Measurements from ENCODE around the gene LRRC8B. TPM values are rescaled to one million over a fixed set of nuclear protein-coding genes. Genes with fewer than 3 reads are reported as not detected.

The LRRC8B gene
- total RNA-seq, 4 donors from 2014 or later: 27.1 to 48.0 (median 35.1) TPM

GRCh38 chr1:89573410-89573809 is 48.8 kb downstream of the LRRC8B start:
- Histone ChIP-seq H3K27ac (peak overlapping the region in 2 of 4 donors; percentile 38 to 65), H3K4me1 (peaks cover 0 to 13% (median 0%) of the 10 kb centered on the region in 4 donors), H3K36me3 (peaks cover 0 to 23% (median 0%) of the 10 kb centered on the region in 3 donors), H3K27me3 (no peaks in the 10 kb centered on the region), H3K4me3 (no peak overlapping the region), H3K9me3 (no peaks in the 10 kb centered on the region)
- no peak for TF ChIP-seq POLR2A (IDR thresholded peaks at IDR 0.05)
- no peak for TF ChIP-seq EP300 (IDR thresholded peaks at IDR 0.05)
- TF ChIP-seq, protein P1, sequence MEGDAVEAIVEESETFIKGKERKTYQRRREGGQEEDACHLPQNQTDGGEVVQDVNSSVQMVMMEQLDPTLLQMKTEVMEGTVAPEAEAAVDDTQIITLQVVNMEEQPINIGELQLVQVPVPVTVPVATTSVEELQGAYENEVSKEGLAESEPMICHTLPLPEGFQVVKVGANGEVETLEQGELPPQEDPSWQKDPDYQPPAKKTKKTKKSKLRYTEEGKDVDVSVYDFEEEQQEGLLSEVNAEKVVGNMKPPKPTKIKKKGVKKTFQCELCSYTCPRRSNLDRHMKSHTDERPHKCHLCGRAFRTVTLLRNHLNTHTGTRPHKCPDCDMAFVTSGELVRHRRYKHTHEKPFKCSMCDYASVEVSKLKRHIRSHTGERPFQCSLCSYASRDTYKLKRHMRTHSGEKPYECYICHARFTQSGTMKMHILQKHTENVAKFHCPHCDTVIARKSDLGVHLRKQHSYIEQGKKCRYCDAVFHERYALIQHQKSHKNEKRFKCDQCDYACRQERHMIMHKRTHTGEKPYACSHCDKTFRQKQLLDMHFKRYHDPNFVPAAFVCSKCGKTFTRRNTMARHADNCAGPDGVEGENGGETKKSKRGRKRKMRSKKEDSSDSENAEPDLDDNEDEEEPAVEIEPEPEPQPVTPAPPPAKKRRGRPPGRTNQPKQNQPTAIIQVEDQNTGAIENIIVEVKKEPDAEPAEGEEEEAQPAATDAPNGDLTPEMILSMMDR (IDR thresholded peaks at IDR 0.05): no peak
- no peak for DNase-seq (ENCODE audit: low spot score in 2 of 2)

- Histone ChIP-seq H3K4me1 (peaks cover 0 to 9% (median 0%) of the 10 kb centered on the region in 4 donors), H3K27me3 (no peaks in the 10 kb centered on the region), H3K36me3 (peaks cover 0 to 19% (median 0%) of the 10 kb centered on the region in 3 donors), H3K27ac (peak overlapping the region in 1 of 4 donors; percentile 8), H3K4me3 (no peak overlapping the region), H3K9me3 (no peaks in the 10 kb centered on the region)
- DNase-seq (ENCODE audit: low spot score in 2 of 2): no peak
- no peak for TF ChIP-seq EP300 (IDR thresholded peaks at IDR 0.05)
- TF ChIP-seq, protein P1 (IDR thresholded peaks at IDR 0.05): no peak
- TF ChIP-seq POLR2A (IDR thresholded peaks at IDR 0.05): no peak
- 68 to 95% methylated on average over 4 of the region's 4 CpGs for WGBS, 2 donors
Observed at GRCh38 chr1:89574621-89575020, 50.0 kb downstream of the LRRC8B start.

GRCh38 chr1:89575207-89575606 is 50.6 kb downstream of the LRRC8B start:
- H3K9me3 ChIP-seq: no peaks in the 10 kb centered on the region
- no peak overlapping the region for H3K4me3 ChIP-seq
- peaks cover 0 to 9% (median 0%) of the 10 kb centered on the region in 4 donors for H3K4me1 ChIP-seq
- TF ChIP-seq EP300 (IDR thresholded peaks at IDR 0.05): no peak
- TF ChIP-seq POLR2A (IDR thresholded peaks at IDR 0.05): no peak
- TF ChIP-seq, protein P1 (IDR thresholded peaks at IDR 0.05): no peak
- DNase-seq (ENCODE audit: low spot score in 2 of 2): no peak
- no peaks in the 10 kb centered on the region for H3K27me3 ChIP-seq
- H3K36me3 ChIP-seq: peaks cover 0 to 16% (median 0%) of the 10 kb centered on the region in 3 donors
- 80 to 82% methylated on average over 1 of the region's 1 CpG for WGBS, 2 donors
- H3K27ac ChIP-seq: peak overlapping the region in 1 of 4 donors; percentile 8

- Histone ChIP-seq H3K27me3 (no peaks in the 10 kb centered on the region), H3K4me3 (no peak overlapping the region), H3K27ac (no peak overlapping the region), H3K4me1 (peaks cover 0 to 9% (median 0%) of the 10 kb centered on the region in 4 donors), H3K9me3 (no peaks in the 10 kb centered on the region), H3K36me3 (peaks cover 0 to 19% (median 0%) of the 10 kb centered on the region in 3 donors)
- 53 to 60% methylated on average over 3 of the region's 3 CpGs for WGBS, 2 donors
- TF ChIP-seq EP300 (IDR thresholded peaks at IDR 0.05) (no peak), POLR2A (IDR thresholded peaks at IDR 0.05) (no peak)
- TF ChIP-seq, protein P1 (IDR thresholded peaks at IDR 0.05): no peak
- DNase-seq (ENCODE audit: low spot score in 2 of 2): no peak
Observed at GRCh38 chr1:89576013-89576412, 51.4 kb downstream of the LRRC8B start.

DNA sequence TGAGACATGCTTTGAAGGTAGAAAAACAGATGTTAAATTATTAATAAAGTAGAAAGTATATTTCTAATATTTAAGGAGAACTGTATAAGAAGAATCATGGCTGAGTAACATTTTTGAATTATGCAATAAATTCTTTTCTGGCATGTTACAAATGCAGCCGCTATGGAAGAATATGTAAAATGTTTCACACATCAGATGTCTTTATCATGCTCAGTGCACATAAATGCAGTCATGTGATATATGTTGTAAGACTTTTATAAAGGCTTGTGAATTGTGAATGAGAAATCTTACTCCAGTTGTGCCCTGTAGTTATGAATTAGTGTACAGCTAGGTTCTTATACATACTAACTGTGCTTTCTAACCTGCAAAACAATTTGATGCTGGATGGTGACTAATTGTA is 53.5 kb downstream of the LRRC8B start:
- H3K27ac ChIP-seq: no peak overlapping the region
- H3K27me3 ChIP-seq: no peaks in the 10 kb centered on the region
- DNase-seq (ENCODE audit: low spot score in 2 of 2): no peak
- peaks cover 0 to 9% (median 0%) of the 10 kb centered on the region in 4 donors for H3K4me1 ChIP-seq
- TF ChIP-seq EP300 (IDR thresholded peaks at IDR 0.05): no peak
- no peaks in the 10 kb centered on the region for H3K9me3 ChIP-seq
- WGBS, 2 donors: 63 to 70% methylated on average over 1 of the region's 1 CpG
- no peak overlapping the region for H3K4me3 ChIP-seq
- H3K36me3 ChIP-seq: peaks cover 0 to 33% (median 4%) of the 10 kb centered on the region in 3 donors
